GM12864 (cell line): Measurements from ENCODE around the gene ATP2B3.

Source experiments
- DNase-seq: peaks from one replicate; pipeline ENCODE4 v3.0.0-alpha.2; 2011; ENCODE audit warnings: low read depth
- H3K4me3 ChIP-seq: 2 replicates; pipeline ENCODE4 v1.5.1; 2011; ENCODE audit warnings: mild to moderate bottlenecking, low read depth, low read length, control low read depth
- TF ChIP-seq, protein P1 (sequence below): IDR thresholded peaks from 2 replicates; pipeline ENCODE4 v1.5.1; 2011; ENCODE audit warnings: low read depth, mild to moderate bottlenecking, moderate library complexity, low read length, control low read depth, inconsistent platforms; ENCODE audit errors: missing control alignments

The ATP2B3 gene

DNA sequence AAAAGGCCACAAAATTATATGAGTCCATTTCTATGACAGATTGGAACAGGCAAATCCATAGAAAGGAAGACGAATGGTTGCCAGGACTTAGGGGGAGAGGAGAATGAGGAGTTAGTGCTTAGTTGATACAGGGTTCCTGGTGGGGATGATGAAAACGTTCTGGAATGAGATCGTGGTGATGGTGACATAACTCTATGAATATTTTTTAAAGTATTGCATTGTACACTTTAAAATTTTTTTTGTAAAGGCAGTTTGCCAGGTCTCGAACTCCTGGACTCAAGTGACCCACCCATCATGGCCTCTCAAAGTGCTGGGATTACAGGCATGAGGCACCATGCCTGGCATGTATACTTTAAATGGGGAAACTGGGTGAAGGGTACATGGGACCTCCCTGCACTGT, 91.4 kb downstream of the ATP2B3 start:
- TF ChIP-seq, protein P1, sequence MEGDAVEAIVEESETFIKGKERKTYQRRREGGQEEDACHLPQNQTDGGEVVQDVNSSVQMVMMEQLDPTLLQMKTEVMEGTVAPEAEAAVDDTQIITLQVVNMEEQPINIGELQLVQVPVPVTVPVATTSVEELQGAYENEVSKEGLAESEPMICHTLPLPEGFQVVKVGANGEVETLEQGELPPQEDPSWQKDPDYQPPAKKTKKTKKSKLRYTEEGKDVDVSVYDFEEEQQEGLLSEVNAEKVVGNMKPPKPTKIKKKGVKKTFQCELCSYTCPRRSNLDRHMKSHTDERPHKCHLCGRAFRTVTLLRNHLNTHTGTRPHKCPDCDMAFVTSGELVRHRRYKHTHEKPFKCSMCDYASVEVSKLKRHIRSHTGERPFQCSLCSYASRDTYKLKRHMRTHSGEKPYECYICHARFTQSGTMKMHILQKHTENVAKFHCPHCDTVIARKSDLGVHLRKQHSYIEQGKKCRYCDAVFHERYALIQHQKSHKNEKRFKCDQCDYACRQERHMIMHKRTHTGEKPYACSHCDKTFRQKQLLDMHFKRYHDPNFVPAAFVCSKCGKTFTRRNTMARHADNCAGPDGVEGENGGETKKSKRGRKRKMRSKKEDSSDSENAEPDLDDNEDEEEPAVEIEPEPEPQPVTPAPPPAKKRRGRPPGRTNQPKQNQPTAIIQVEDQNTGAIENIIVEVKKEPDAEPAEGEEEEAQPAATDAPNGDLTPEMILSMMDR = no peak
- no peak overlapping the region for H3K4me3 ChIP-seq
- no peak for DNase-seq

DNA sequence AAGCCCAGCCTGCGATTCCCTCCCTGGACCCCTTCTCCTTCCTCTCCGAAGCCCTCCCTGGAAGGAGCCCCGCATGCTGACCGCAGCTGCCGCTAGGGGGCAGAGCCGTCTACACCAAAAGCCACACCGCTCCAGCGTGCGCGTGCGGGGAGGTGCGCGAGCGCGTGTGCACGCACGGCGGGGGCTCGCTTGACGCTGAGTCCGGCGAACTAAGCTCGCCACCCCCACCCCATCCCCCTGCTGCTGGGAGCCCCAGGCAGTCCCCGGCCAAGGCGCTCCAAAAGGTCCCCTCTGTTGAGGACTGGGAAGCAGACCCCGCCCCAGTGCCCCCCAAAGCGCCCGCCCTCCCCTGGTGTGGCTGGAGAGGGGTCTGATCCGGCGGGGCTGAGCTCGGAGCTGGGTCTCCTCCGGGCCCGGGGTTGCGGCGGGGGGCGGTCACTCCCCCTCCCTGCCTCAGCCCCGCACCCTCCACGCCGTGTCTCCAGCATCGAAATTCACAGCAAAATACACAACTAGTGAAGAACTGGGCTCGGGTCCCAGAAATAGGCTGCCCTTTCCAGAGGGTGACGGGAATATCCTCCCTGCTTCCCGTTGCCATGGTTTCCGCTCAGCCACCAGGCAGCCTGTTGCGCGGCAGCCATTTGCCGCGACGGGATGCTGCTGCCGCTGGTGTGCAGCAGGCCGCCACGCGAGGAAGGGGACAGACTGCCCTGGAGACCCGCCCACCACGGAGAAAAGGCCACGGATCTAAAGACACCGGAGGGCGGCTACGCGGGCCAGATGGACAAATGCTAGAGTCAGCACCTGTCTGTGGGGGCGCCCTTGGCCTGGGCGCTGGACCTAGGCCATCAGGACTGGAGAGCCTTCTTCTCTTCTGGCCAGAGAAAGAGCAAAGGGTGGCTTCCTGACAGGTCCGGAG, 92.7 kb downstream of the ATP2B3 start:
- H3K4me3 ChIP-seq = peak overlapping the region; percentile 9
- TF ChIP-seq, protein P1 = peak; percentile 82
- peak; percentile 27 for DNase-seq

- no peak overlapping the region for H3K4me3 ChIP-seq
- no peak for DNase-seq
- TF ChIP-seq, protein P1 = no peak
Measured at GRCh38 chrX:153610836-153611213, 93.4 kb downstream of the ATP2B3 start.

- H3K4me3 ChIP-seq = no peak overlapping the region
- no peak for DNase-seq
- TF ChIP-seq, protein P1 = no peak
Measured at GRCh38 chrX:153611298-153612095, 94.1 kb downstream of the ATP2B3 start.

GRCh38 chrX:153612413-153612812, 95.0 kb downstream of the ATP2B3 start:
- TF ChIP-seq, protein P1 = no peak
- no peak overlapping the region for H3K4me3 ChIP-seq
- no peak for DNase-seq

GRCh38 chrX:153614818-153615217, 97.4 kb downstream of the ATP2B3 start:
- no peak overlapping the region for H3K4me3 ChIP-seq
- TF ChIP-seq, protein P1 = no peak

More at GRCh38 chrX:153614818-153615217, 97.4 kb downstream of the ATP2B3 start:
- no peak for DNase-seq
